GM23338 (cell line): ENCODE data around the gene ALG6. TPM values are rescaled to one million over a fixed set of nuclear protein-coding genes. Genes with fewer than 3 reads are reported as not detected.

Experiments used
- ATAC-seq: fragments of 200-7000 bp; cut with Tn5 transposase; 3 replicates; pipeline ENCODE4 v1.9.1; 2020
- DNase-seq: peaks from one replicate; pipeline ENCODE4 v3.0.0-alpha.2; 2015; ENCODE audit warnings: low spot score
- H2AFZ ChIP-seq: fragments of 200-600 bp; sonication (generic); 2 replicates; pipeline ENCODE4 v1.8.0; 2016; ENCODE audit warnings: antibody characterized with exemption, mild to moderate bottlenecking, moderate library complexity
- H3F3A ChIP-seq: fragments of 200-600 bp; sonication (generic); replicated peaks from 2 replicates; pipeline ENCODE4 v1.8.0; 2017; ENCODE audit warnings: antibody characterized with exemption, mixed run types, low read depth
- H3K27ac ChIP-seq: fragments of 200-600 bp; sonication (generic); 2 replicates; pipeline ENCODE4 v1.6.1; 2016; ENCODE audit warnings: low read depth
- H3K27me3 ChIP-seq: fragments of 200-600 bp; sonication (generic); 2 replicates; pipeline ENCODE4 v1.8.0; 2016; ENCODE audit warnings: mild to moderate bottlenecking, mixed run types, moderate library complexity; ENCODE audit not compliant: insufficient read depth
- H3K36me3 ChIP-seq: fragments of 200-600 bp; sonication (generic); 2 replicates; pipeline ENCODE4 v1.8.0; 2016; ENCODE audit warnings: mild to moderate bottlenecking; ENCODE audit not compliant: insufficient read depth
- H3K4me1 ChIP-seq: fragments of 200-600 bp; sonication (generic); 2 replicates; pipeline ENCODE4 v1.8.0; 2016; ENCODE audit warnings: mild to moderate bottlenecking, moderate library complexity; ENCODE audit not compliant: insufficient read depth
- H3K4me2 ChIP-seq: fragments of 200-600 bp; sonication (generic); 2 replicates; pipeline ENCODE4 v1.7.1; 2017; ENCODE audit warnings: mixed run types
- H3K4me3 ChIP-seq: fragments of 200-600 bp; sonication (generic); 2 replicates; pipeline ENCODE4 v1.6.1; 2016; ENCODE audit warnings: mixed run types
- H3K79me2 ChIP-seq: fragments of 200-600 bp; sonication (generic); replicated peaks from 2 replicates; pipeline ENCODE4 v1.8.0; 2017; ENCODE audit warnings: mild to moderate bottlenecking; ENCODE audit not compliant: insufficient read depth
- H3K9me2 ChIP-seq: fragments of 200-600 bp; sonication (generic); 2 replicates; pipeline ENCODE4 v1.8.0; 2017; ENCODE audit not compliant: insufficient read depth
- H4K20me1 ChIP-seq: fragments of 200-600 bp; sonication (generic); replicated peaks from 2 replicates; pipeline ENCODE4 v1.8.0; 2017; ENCODE audit warnings: mild to moderate bottlenecking; ENCODE audit not compliant: insufficient read depth
- H3K27ac Mint-ChIP-seq: 2 replicates; pipeline ENCODE4 v1.8.0; 2020; ENCODE audit warnings: inconsistent platforms, mild to moderate bottlenecking, moderate library complexity, mixed read lengths
- H3K27me3 Mint-ChIP-seq: 3 replicates; pipeline ENCODE4 v1.8.0; 2022; ENCODE audit warnings: low read depth, mild to moderate bottlenecking, moderate library complexity, mixed read lengths, inconsistent platforms; ENCODE audit not compliant: insufficient read depth, poor library complexity
- H3K36me3 Mint-ChIP-seq: 3 replicates; pipeline ENCODE4 v1.8.0; 2021; ENCODE audit warnings: low read depth, mild to moderate bottlenecking, inconsistent platforms, moderate library complexity, mixed read lengths
- H3K4me1 Mint-ChIP-seq: 3 replicates; pipeline ENCODE4 v1.8.0; 2020; ENCODE audit warnings: mild to moderate bottlenecking, inconsistent platforms, mixed read lengths
- H3K4me3 Mint-ChIP-seq: 3 replicates; pipeline ENCODE4 v1.8.0; 2021; ENCODE audit warnings: moderate library complexity, mild to moderate bottlenecking, inconsistent platforms, mixed read lengths
- H3K9me3 Mint-ChIP-seq: 3 replicates; pipeline ENCODE4 v1.8.0; 2020; ENCODE audit warnings: moderate library complexity, mild to moderate bottlenecking, inconsistent platforms, mixed read lengths
- CREB1 ChIP-seq: fragments of 250-450 bp; sonication (Bioruptor Pico); IDR thresholded peaks from 2 replicates; pipeline ENCODE4 v1.5.0; 2020; ENCODE audit warnings: low read depth, mild to moderate bottlenecking, moderate library complexity
- ETS1 ChIP-seq: IDR thresholded peaks from 2 replicates; pipeline ENCODE4 v1.6.1; 2016; ENCODE audit warnings: antibody characterized with exemption
- EZH2 ChIP-seq: fragments of 200-600 bp; sonication (generic); IDR thresholded peaks from one replicate; pipeline ENCODE4 v1.8.0; 2017; ENCODE audit warnings: antibody characterized with exemption, mild to moderate bottlenecking, low read depth; ENCODE audit not compliant: unreplicated experiment
- EZH2phosphoT487 ChIP-seq: fragments of 200-600 bp; sonication (generic); IDR thresholded peaks from one replicate; pipeline ENCODE4 v1.8.1; 2018; ENCODE audit warnings: antibody characterized with exemption; ENCODE audit not compliant: unreplicated experiment
- JUNB ChIP-seq: IDR thresholded peaks from one replicate; pipeline ENCODE4 v1.6.1; 2016; ENCODE audit warnings: antibody characterized with exemption; ENCODE audit not compliant: unreplicated experiment
- POLR2AphosphoS5 ChIP-seq: IDR thresholded peaks from 2 replicates; pipeline ENCODE4 v1.6.1; 2016; ENCODE audit warnings: antibody characterized with exemption, low read depth
- STAT1 ChIP-seq: IDR thresholded peaks from one replicate; pipeline ENCODE4 v1.6.1; 2016; ENCODE audit warnings: antibody characterized with exemption; ENCODE audit not compliant: unreplicated experiment
- ZNF114 ChIP-seq: fragments of 250-450 bp; sonication (Bioruptor Pico); IDR thresholded peaks from 2 replicates; pipeline ENCODE4 v1.5.0; 2020; ENCODE audit warnings: mild to moderate bottlenecking, moderate library complexity
- ZNF331 ChIP-seq: fragments of 250-450 bp; sonication (Bioruptor Pico); IDR thresholded peaks from 2 replicates; pipeline ENCODE4 v1.5.0; 2020; ENCODE audit warnings: low read depth, mild to moderate bottlenecking, moderate library complexity
- polyA plus RNA-seq: library from polyadenylated mRNA; unstranded; fragments of >200 nt; fragmentation: Nextera tagmentation; extraction: Ambion mirVana; gene quantifications from 2 replicates; pipeline ENCODE4 v1.2.1, GENCODE V29; 2016
- total RNA-seq: library from RNA; depleted of rRNA; stranded (reverse); fragments of >200 nt; shearing (Covaris generic); gene quantifications from 2 replicates; pipeline ENCODE4 v1.2.3, GENCODE V29; 2014
- TF ChIP-seq, protein P1 (sequence below), 2 experiments: fragments of 200-600 bp in 1 of 2; sonication (generic) in 1 of 2; conservative IDR thresholded peaks; 2 replicates each; pipeline versions ENCODE4 v1.5.1 to v1.6.1; 2016 to 2017; ENCODE audit warnings: antibody characterized with exemption in 2 of 2, low read depth in 2 of 2, mild to moderate bottlenecking in 2 of 2, moderate library complexity in 1 of 2
- TF ChIP-seq, protein P2 (sequence below): fragments of 250-450 bp; sonication (Bioruptor Pico); IDR thresholded peaks from 2 replicates; pipeline ENCODE4 v1.5.0; 2020; ENCODE audit warnings: mild to moderate bottlenecking, moderate library complexity

ALG6 gene
- total and polyA plus RNA-seq, 2 experiments from 2014 or later: 24.1 to 34.6 TPM

DNA sequence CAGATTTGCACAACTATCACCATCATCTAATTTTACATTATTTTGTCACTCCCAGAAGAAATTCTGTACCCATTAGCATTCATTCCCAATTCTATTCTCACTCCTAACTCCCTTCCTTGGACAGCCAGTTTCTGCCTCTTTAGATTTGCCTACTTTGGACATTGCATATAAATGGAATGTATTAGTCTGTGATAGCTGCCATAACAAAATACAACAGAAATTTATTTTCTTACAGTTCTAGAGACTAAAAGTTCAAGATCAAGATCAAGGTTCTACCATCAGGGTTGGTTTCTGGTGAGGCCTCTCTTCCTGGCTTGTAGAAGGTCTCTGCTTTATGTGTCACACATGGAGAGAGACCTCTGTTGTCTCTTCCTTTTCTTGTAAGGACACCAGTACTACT is 61.9 kb downstream of the ALG6 start:
- Mint-ChIP-seq H3K9me3 (peaks cover 17% of the 10 kb centered on the region; the same call in 2 of the 3 replicates), H3K36me3 (peaks cover 28% of the 10 kb centered on the region), H3K27ac (no peak overlapping the region), H3K4me3 (no peak overlapping the region), H3K27me3 (no peaks in the 10 kb centered on the region), H3K4me1 (no peaks in the 10 kb centered on the region)
- H3K27me3 ChIP-seq: no peaks in the 10 kb centered on the region
- no peak overlapping the region for H2AFZ ChIP-seq
- no peaks in the 10 kb centered on the region for H3K9me2 ChIP-seq
- no peak overlapping the region for H3K4me3 ChIP-seq
- H3F3A ChIP-seq: no peaks in the 10 kb centered on the region
- DNase-seq: no peak
- peaks cover 9% of the 10 kb centered on the region; the same call in 1 of the 2 replicates for H3K36me3 ChIP-seq
- no peak for TF ChIP-seq CREB1 (CRISPR knock-in tag)
- no peak for TF ChIP-seq ZNF331
- no peak for TF ChIP-seq EZH2
- no peak for TF ChIP-seq ETS1
- no peak for TF ChIP-seq POLR2AphosphoS5
- no peak for TF ChIP-seq STAT1
- no peak overlapping the region for H3K27ac ChIP-seq
- no peaks in the 10 kb centered on the region for H4K20me1 ChIP-seq
- H3K4me2 ChIP-seq: no peak overlapping the region
- no peaks in the 10 kb centered on the region for H3K79me2 ChIP-seq
- H3K4me1 ChIP-seq: no peaks in the 10 kb centered on the region
- no peak for ATAC-seq

GRCh38 chr1:63435161-63435560 is 67.7 kb downstream of the ALG6 start:
- H3K9me2 ChIP-seq: no peaks in the 10 kb centered on the region
- H3K36me3 ChIP-seq: peaks cover 3% of the 10 kb centered on the region; the same call in 1 of the 2 replicates
- Mint-ChIP-seq H3K27ac (no peak overlapping the region), H3K27me3 (no peaks in the 10 kb centered on the region), H3K9me3 (peaks cover 9% of the 10 kb centered on the region; the same call in 2 of the 3 replicates), H3K4me3 (no peak overlapping the region), H3K36me3 (peaks cover 13% of the 10 kb centered on the region; the same call in 2 of the 3 replicates), H3K4me1 (peaks cover 2% of the 10 kb centered on the region; the same call in 1 of the 3 replicates)
- no peak overlapping the region for H2AFZ ChIP-seq
- H3K79me2 ChIP-seq: no peaks in the 10 kb centered on the region
- ATAC-seq (no peak), DNase-seq (no peak)
- H3K4me3 ChIP-seq: no peak overlapping the region
- no peaks in the 10 kb centered on the region for H3K27me3 ChIP-seq
- H3K27ac ChIP-seq: no peak overlapping the region
- H3F3A ChIP-seq: no peaks in the 10 kb centered on the region
- H3K4me1 ChIP-seq: 0 out of 2 replicates have a peak, but pooled peaks cover 3% of the 10 kb centered on the region
- no peak overlapping the region for H3K4me2 ChIP-seq
- no peaks in the 10 kb centered on the region for H4K20me1 ChIP-seq
- no peak for TF ChIP-seq JUNB
- no peak for TF ChIP-seq STAT1
- TF ChIP-seq ZNF114: no peak
- TF ChIP-seq, protein P1, sequence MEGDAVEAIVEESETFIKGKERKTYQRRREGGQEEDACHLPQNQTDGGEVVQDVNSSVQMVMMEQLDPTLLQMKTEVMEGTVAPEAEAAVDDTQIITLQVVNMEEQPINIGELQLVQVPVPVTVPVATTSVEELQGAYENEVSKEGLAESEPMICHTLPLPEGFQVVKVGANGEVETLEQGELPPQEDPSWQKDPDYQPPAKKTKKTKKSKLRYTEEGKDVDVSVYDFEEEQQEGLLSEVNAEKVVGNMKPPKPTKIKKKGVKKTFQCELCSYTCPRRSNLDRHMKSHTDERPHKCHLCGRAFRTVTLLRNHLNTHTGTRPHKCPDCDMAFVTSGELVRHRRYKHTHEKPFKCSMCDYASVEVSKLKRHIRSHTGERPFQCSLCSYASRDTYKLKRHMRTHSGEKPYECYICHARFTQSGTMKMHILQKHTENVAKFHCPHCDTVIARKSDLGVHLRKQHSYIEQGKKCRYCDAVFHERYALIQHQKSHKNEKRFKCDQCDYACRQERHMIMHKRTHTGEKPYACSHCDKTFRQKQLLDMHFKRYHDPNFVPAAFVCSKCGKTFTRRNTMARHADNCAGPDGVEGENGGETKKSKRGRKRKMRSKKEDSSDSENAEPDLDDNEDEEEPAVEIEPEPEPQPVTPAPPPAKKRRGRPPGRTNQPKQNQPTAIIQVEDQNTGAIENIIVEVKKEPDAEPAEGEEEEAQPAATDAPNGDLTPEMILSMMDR (conservative IDR thresholded peaks at IDR 0.05; ENCODE audit: low read depth in 2 of 2): no peak
- no peak for TF ChIP-seq EZH2
- no peak for TF ChIP-seq CREB1 (CRISPR knock-in tag)
- TF ChIP-seq, protein P2, sequence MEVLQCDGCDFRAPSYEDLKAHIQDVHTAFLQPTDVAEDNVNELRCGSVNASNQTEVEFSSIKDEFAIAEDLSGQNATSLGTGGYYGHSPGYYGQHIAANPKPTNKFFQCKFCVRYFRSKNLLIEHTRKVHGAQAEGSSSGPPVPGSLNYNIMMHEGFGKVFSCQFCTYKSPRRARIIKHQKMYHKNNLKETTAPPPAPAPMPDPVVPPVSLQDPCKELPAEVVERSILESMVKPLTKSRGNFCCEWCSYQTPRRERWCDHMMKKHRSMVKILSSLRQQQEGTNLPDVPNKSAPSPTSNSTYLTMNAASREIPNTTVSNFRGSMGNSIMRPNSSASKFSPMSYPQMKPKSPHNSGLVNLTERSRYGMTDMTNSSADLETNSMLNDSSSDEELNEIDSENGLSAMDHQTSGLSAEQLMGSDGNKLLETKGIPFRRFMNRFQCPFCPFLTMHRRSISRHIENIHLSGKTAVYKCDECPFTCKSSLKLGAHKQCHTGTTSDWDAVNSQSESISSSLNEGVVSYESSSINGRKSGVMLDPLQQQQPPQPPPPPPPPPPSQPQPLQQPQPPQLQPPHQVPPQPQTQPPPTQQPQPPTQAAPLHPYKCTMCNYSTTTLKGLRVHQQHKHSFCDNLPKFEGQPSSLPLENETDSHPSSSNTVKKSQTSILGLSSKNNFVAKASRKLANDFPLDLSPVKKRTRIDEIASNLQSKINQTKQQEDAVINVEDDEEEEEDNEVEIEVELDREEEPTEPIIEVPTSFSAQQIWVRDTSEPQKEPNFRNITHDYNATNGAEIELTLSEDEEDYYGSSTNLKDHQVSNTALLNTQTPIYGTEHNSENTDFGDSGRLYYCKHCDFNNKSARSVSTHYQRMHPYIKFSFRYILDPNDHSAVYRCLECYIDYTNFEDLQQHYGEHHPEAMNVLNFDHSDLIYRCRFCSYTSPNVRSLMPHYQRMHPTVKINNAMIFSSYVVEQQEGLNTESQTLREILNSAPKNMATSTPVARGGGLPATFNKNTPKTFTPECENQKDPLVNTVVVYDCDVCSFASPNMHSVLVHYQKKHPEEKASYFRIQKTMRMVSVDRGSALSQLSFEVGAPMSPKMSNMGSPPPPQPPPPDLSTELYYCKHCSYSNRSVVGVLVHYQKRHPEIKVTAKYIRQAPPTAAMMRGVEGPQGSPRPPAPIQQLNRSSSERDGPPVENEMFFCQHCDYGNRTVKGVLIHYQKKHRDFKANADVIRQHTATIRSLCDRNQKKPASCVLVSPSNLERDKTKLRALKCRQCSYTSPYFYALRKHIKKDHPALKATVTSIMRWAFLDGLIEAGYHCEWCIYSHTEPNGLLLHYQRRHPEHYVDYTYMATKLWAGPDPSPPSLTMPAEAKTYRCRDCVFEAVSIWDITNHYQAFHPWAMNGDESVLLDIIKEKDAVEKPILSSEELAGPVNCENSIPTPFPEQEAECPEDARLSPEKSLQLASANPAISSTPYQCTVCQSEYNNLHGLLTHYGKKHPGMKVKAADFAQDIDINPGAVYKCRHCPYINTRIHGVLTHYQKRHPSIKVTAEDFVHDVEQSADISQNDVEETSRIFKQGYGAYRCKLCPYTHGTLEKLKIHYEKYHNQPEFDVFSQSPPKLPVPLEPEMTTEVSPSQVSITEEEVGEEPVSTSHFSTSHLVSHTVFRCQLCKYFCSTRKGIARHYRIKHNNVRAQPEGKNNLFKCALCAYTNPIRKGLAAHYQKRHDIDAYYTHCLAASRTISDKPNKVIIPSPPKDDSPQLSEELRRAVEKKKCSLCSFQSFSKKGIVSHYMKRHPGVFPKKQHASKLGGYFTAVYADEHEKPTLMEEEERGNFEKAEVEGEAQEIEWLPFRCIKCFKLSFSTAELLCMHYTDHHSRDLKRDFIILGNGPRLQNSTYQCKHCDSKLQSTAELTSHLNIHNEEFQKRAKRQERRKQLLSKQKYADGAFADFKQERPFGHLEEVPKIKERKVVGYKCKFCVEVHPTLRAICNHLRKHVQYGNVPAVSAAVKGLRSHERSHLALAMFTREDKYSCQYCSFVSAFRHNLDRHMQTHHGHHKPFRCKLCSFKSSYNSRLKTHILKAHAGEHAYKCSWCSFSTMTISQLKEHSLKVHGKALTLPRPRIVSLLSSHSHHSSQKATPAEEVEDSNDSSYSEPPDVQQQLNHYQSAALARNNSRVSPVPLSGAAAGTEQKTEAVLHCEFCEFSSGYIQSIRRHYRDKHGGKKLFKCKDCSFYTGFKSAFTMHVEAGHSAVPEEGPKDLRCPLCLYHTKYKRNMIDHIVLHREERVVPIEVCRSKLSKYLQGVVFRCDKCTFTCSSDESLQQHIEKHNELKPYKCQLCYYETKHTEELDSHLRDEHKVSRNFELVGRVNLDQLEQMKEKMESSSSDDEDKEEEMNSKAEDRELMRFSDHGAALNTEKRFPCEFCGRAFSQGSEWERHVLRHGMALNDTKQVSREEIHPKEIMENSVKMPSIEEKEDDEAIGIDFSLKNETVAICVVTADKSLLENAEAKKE (CRISPR knock-in tag): no peak
- TF ChIP-seq EZH2phosphoT487: no peak
- TF ChIP-seq POLR2AphosphoS5: no peak
